Measurements from ENCODE around the gene VWDE.

GRCh38 chr7:12357508-12357907 is 46.2 kb downstream of the VWDE start:
- TF ChIP-seq CTCF (IDR thresholded peaks at IDR 0.05), result no peak
- no peak for TF ChIP-seq POLR2A (IDR thresholded peaks at IDR 0.05)

Measured in stomach (tissue), 4 donors.